Pons (tissue), 1 donor: ENCODE measurements around the gene REPIN1.

Experiments
- DNase-seq: peaks from one replicate; pipeline ENCODE4 v3.0.0-alpha.2; 2016; ENCODE audit warnings: low spot score

REPIN1 gene

GRCh38 chr7:150396426-150396825 is 27.8 kb downstream of the REPIN1 start:
- no peak for DNase-seq

GRCh38 chr7:150396851-150397260 is 28.2 kb downstream of the REPIN1 start:
- DNase-seq: no peak

GRCh38 chr7:150397346-150398107 is 28.9 kb downstream of the REPIN1 start:
- no peak for DNase-seq

DNA sequence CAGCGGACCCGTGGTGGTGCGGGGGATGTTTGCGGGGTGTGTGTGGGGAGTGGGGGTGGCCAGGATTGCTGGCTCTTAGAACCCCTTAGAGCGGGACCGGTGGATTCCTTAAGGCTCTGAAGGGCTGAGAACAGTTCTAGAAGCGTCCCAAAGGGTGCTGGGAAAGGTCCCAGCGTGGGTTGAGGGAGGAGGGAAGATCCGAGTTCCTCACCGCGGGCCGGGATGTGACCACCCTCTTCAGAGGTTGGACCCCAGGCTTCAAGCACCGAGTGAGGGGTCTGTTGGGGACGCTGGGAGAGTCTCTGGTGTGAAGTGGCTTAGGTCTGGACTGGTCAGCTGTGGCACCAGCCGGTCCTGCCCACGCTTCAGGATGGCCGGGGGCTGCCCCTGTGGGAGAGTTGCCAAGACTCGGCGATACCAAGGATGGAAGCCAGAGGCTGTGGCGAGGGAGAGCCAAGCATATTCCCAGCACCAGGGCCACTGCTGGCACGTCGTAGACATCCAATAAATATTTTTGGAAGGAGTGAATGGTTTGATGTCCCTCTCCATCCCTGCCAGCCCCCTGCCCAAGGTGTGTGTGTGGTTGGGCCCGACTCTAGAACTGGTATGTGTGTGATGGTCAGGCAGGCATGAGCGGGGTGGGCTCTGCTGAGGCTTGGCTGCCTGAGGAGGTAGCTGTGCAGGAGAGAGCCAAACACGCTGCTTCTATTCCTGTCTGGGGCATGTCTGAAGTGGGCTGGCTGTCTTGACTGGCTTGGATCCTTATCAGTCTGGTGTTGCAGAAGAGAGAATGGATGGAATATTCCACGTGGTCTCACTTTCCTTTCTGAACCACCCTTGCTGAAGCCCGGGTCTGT is 29.7 kb downstream of the REPIN1 start:
- no peak for DNase-seq

GRCh38 chr7:150398965-150399320 is 30.3 kb downstream of the REPIN1 start:
- DNase-seq: no peak

- DNase-seq: no peak
These were observed 30.9 kb downstream of the REPIN1 start for GRCh38 chr7:150399421-150400007.

DNA sequence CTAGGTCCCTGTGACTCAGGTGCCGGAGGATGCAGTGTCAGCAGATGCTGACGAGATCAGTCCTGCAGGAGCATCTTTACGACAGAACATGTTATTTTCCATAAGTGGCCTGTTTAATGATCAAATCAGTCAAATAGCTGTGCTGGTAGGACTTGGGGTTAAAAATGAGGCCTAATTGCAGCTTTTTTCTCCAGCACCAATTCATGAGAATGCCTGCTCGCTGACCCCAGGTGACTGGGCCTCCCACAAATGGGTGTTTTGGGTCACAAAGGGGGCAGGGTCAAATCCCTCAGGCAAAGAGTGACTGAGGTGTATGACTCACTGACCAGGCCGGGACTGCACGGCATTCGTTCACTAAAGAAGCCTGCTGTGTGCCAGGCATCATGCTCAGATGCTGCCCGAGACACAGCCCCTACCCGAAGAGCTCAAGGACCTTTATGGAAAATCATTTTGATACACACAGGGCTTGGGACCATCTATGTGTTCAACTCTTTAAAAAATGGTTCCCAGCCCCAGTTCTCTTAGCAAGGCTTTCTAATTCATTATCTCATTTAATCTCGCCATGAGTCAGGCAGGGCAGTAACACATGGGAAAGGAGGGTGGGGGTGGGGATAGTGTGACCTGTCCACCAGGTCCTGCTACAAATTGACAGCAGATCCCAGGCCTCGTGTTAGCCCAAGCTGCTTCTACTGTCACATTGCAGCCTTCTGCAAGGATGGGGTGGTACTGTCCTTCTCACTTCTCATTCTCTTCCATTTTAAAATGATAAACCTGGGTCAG is 31.6 kb downstream of the REPIN1 start:
- DNase-seq: no peak

- no peak for DNase-seq
These were observed 32.3 kb downstream of the REPIN1 start for GRCh38 chr7:150400788-150401423.

DNA sequence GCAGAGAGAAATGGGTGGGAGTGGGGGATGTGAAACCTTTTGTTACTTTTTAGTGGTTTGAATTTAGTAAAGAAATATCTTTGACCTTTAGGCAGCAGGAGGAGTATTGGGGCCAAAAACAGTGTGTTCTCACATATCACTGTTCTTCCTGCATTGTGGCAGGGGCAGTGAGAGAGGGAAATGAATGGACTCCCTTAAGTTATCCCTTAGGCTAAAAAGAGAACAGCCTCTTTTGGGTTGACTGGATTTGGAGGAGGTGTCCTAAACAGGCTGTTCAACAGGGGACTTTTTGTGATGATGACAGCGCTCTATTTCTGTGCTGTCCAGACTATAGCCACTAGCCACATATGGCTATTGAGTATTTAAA is 32.8 kb downstream of the REPIN1 start:
- no peak for DNase-seq

DNA sequence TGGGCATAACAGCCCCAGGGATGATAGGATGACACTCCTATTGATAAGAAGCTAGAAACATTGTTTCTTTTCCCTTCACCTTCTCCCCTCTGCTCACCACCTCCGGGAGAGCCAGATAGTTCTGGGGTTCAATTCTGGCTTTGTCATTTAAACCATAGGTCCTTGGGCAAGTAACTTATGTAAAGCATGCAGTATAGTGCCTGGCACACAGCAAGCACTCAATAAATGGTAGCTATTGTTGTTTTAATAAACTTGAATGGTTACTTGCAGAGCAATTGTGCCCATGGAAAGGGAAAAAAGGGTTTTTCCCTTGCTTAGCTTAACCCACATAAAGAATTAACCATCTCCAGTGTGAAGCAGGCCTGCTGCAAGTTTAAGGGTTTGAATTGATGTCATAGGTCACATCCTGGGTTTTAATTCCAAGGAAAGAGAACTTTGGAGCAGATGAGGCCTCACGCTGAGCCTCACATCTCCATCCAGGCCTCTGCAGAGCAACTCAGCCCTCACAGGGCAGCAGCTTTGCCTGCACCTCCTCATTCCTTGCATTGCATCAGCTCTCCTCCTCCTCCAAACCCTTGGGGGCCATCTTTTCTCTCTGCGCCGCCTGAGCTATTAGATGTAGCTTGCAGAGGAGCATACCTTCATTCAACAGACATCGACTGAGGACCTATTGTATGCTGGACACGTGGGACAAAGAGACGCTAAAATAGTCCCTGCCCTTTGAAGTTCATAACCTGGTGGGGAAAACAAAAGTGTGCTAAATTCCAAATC is 33.4 kb downstream of the REPIN1 start:
- no peak for DNase-seq

DNA sequence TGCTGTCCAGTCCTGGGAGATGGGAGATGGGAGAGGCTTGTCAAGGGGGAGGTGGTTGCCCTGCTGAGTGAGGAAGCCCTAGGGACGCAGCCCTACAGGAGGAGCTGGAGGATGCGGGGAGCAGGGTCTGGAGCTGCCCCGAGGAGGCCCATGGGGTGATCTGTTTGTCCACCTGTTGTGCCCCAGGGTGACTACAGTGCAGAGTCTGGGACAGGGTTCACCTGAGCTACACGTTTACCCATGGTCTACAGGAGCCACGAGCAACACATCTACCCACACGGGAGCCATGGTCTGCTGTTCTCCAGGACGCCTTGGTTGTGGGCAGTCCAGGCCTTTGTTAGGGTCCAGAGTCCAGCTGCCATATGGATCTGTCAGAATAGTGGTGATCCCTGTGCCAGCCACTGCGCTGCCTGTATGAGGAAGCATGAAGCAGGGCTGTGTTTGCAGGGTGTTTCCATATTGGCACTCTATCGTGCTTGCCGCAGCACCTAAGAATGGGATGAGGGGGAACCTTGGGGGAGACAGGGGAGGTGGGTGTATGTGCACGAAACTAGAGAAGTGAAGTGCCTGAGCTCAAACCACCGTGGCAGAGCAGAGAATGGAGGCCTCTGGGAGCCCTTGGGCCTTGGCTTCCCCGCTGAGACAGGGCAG is 34.2 kb downstream of the REPIN1 start:
- no peak for DNase-seq

DNA sequence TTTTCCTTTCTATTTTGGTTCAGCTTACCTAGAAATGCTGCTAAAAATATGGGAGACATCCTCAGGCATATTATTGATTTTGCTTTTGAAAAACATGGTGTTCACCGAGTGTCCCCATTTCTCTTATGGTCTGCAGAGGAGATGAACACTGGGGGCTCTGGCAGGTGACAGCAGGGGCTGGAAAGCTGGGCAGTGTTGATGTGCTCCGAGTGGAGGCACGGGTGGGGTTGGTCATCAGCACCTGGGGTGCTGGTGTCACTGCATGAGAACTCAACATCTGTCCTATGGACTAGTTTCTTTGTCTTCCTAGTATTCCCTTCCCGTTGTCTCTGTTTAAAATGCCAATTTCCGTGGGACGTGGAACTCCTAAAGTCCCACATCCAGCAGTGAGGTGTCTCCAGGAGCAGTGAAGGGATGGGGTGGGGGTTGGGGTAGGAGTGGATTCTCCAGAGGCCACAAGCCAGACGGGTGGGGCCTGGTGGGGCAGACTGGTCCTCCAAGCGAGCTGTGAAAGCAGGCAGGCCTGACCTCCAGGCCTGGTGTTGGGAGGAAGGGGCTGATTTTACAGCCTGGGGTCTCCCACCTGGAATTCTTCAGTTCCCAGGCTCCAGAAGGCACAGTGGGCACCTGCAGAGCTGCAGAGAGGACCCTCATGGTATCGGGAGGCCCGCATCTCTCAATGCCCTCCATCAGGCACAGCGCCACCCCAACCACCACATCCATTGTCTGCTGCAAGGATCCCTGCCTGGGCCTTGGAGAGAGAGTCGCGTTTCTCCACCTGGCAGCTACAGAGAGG is 35.0 kb downstream of the REPIN1 start:
- DNase-seq: no peak

GRCh38 chr7:150404172-150404804 is 35.7 kb downstream of the REPIN1 start:
- DNase-seq: no peak

DNA sequence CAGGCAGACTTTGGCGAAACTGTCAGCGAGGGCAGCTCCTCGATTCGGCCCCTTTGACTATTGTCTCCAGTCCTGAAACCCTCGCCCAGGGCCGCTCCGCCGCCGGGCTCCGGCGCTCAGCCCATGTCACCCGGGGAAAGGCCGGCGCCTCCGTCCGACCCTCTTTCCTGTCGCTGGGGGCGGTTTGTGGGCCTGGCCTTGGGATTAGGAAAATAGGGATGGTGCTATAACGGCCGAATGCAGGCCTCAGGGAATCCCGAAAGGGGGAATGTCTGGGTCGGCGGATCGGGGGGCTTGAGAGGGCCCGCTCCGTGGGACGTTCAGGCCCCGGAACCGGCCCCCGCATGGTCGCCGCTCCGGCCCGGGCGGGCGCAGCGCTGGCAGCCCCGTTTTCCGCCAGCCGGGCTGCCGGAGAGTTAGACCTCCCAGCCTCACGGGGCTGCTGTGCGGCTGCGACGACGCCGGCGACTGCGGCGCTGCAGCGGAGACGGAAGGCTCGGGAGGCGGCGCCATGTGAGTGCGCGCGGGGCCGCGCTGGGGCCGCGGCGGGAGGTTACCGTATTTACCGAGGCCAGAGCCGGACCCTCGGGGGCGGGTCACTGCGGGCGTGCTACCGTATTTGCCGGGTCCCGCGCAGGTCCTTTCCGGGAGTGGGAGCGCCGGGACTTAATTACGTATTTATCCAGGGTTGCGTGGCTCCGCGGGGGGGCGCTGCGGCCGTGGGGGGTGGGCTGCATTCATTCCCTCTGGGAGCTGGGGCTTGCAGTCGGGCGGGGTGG is 36.4 kb downstream of the REPIN1 start:
- peak; percentile 81 for DNase-seq

- DNase-seq: no peak
These were observed 37.1 kb downstream of the REPIN1 start for GRCh38 chr7:150405584-150406311.

DNA sequence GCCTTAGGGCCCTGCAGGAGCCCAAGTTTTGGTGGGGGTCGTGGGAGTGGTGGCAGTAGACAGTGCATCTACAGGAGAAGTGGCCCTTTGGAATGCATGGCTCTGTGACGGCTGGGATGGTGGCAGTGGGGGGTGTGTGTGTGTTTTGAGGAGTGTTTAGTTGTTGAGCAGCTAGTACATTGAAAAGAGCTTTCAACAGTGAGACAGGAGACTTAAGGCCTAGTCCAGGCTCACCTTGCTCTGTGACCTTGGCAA is 37.6 kb downstream of the REPIN1 start:
- DNase-seq: no peak

DNA sequence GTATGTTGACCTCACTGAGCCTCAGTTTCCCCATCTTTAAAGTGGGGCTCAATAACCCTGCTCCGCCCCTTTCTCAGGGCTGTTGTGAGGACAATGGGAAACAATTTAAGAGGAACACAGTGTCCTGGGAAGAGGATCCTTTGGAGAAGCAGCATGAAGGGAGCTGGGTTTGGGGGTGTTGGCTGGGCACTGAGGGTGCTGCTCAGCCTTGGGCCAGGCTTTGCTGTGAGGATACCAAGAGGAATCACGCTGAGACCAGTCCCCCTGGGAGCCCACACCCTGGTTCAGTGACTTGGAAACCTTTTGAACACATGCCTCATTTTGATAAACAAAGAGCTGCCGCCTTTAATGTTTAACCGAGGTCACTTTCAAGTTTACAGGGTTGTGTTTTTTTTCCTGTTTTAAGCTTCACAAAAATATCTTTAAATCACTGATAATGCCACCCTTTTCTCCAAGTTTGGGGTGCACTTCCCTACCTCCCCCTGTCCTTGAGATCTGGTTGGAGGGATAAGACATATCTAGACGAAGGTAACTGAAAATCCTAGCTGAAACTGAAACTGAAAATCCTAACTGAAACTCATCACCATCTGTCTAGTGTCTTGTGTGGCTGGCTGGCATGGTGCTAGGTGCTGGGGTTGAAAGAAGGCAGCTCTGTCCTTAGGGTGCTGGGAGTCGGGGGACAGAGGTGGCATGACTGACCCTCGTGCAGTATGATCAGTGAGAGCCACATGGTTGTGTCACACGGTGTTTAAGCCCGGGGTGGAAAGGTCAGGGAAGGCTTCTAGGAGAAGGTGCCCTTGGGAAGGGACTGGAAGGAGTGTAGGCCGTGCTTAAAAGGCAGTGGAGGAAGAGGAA is 38.2 kb downstream of the REPIN1 start:
- no peak for DNase-seq
